ENCODE results near the gene NAALADL2.
"Not testable (repeated sequence)": the region's sequence is repeated elsewhere in the genome, so short reads cannot be mapped to it uniquely, and the experiment has no call there.

NAALADL2 gene

GRCh38 chr3:175131866-175132265 lies 272.7 kb downstream of the NAALADL2 start:
- not testable (repeated sequence) for DNase-seq (ENCODE audit: low read depth)

- not testable (repeated sequence) for DNase-seq (ENCODE audit: low read depth)
Measured at GRCh38 chr3:175132706-175133105, 273.6 kb downstream of the NAALADL2 start.

GRCh38 chr3:175144368-175144767 lies 285.2 kb downstream of the NAALADL2 start:
- DNase-seq (ENCODE audit: low read depth): no peak

- no peak for DNase-seq (ENCODE audit: low read depth)
Measured at GRCh38 chr3:175146258-175146657, 287.1 kb downstream of the NAALADL2 start.

GRCh38 chr3:175149675-175150074 lies 290.5 kb downstream of the NAALADL2 start:
- DNase-seq (ENCODE audit: low read depth): no peak

- no peak for DNase-seq (ENCODE audit: low read depth)
Measured at GRCh38 chr3:175150812-175151401, 291.8 kb downstream of the NAALADL2 start.

GRCh38 chr3:175153595-175153994 lies 294.5 kb downstream of the NAALADL2 start:
- no peak for DNase-seq (ENCODE audit: low read depth)

- no peak for DNase-seq (ENCODE audit: low read depth)
Measured at GRCh38 chr3:175155172-175155571, 296.0 kb downstream of the NAALADL2 start.

- no peak for DNase-seq (ENCODE audit: low read depth)
Measured at GRCh38 chr3:175159202-175159601, 300.1 kb downstream of the NAALADL2 start.

DNA sequence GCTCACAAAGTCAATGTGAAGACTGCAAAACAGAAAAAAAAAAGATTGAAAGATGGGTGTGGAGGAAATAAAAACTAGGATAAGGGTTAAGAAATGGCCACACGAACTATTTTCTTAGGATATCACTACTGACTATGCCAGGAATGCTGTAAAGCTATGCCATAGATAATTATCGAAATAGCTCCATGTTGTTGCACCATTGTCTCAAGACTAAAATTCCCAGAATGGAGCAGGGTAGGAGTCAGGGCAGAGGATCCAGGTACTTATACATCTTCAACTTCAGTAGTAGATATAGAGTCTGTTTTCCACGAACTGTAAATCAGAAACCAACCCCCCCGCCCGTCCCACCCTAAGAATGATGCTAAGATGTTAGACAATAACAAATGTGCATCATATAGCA lies 302.2 kb downstream of the NAALADL2 start:
- DNase-seq (ENCODE audit: low read depth): no peak

DNA sequence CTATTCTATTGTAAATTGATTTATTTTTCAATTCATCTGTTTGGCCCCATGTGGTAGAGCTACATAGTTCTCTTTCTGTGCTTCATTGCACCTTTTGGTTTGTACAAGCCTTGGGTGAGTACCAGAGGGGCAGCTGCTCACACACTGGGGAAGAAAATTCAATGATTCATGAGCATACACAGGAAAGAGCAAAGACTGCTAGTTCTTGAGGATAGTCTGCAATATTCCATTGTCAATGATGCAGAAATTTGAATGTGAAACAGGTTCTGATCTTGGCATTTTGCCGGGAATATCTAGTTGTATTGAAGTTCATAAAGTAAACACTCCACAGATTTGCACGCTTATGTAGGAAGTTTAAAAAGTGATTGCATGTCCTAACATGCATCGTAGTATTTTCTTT lies 304.6 kb downstream of the NAALADL2 start:
- DNase-seq (ENCODE audit: low read depth): no peak

DNA sequence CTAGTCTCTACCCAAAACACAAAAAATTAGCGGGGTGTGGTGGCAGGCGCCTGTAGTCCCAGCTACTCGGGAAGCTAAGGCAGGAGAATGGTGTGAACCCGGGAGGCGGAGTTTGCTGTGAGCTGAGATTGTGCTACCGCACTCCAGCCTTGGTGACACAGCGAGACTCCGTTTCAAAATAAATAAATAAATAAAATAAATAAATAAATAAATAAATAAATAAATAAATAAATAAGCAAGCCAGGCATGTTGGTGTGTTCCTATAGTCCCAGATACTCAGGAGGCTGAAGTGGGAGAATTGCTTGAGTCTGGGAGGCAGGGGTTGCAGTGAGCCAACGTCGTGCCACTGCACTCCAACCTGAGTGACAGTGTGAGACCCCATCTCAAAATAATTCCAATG lies 314.0 kb downstream of the NAALADL2 start:
- DNase-seq (ENCODE audit: low read depth): not testable (repeated sequence)

DNA sequence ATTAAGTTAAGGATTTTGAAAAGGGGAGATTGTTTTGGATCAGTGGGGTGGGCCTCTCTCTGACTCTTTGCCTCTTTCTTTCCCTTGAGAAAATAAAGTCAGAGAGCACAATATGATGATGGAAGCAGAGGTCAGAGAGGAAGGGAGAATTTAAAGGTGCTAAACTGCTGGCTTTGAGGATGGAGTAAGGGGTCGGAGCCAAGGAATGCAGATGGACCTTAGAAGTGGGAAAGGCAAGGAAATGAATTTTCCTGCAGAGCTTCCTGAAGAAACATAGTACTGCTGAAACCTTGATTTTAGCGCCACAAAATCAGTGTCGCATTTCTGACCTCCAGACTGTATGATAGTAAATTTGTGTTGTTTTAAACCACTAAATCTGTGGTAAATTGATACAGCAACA lies 317.4 kb downstream of the NAALADL2 start:
- no peak for DNase-seq (ENCODE audit: low read depth)

DNA sequence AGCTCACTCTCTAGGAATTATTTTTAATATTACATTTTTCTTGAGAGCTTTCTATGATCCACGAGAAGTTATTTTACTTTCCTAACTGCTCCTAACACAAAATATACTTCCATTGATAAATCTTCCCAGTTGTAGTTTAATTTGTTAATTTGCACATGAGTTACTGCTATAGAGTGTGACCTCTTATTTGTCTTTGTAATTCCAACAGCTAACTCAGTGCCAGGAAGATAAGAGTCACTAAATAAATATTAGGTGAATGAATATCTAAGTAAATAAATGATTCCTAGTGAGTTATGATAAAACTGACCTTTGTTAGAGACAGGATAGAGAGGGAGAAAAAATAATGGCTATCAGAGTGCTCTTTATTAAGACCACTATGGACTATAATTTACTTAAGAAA lies 319.9 kb downstream of the NAALADL2 start:
- no peak for DNase-seq (ENCODE audit: low read depth)

DNA sequence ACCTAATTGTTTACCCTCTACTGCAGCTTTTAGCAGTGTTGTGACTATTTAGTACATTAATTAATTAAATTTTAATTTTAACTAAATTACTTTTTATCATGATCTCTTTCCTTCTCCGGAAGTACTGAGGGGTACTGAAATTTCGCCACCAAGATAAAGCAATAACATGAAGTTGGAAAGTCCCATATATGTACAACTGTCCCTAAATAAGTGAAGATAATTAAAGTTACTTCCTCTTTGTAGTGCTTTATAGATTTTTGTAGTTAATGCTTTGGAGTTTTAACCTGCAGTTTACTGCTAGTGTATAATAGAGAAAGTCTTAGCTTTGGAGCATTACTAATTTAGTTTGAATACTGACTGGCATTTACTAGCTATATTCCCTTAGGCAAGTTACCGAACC lies 325.3 kb downstream of the NAALADL2 start:
- no peak for DNase-seq (ENCODE audit: low read depth)

GRCh38 chr3:175185903-175186302 lies 326.8 kb downstream of the NAALADL2 start:
- no peak for DNase-seq (ENCODE audit: low read depth)

DNA sequence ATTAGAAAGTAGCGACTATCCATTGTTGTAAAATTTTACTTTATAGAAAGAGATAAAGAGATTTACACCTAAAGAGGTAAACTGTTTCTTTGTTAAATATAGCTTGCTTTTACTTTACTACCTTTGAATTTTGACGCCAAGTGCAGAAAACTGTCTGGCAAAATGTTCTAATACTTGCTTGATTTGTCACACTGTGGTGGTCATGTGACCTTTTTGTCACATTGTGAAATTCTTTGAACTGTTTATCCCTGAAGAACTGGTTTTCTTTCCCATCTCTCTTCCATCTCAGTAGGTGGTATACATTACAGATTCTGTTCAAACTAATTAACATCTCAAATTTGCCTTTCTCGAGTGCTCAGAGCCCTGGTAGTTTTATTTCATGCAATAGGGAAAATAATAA lies 327.4 kb downstream of the NAALADL2 start:
- no peak for DNase-seq (ENCODE audit: low read depth)

DNA sequence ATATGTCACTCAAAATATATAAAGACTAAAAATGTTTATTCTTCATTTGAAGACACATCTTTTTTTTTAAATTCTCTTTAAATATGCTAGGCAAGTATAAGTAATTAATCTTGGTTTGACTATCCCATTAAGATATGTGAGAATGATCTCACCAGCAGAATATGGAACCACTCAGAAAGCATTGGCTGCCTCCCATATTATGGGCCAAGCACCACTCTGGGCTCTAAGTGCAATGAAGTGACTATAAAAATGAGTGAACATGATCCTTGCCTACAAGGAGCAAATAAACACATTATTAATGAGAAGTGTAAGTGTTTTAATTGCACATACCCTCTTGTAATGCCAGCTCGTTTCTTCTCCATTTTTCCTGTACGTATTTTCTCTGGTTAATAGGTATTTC lies 328.5 kb downstream of the NAALADL2 start:
- DNase-seq (ENCODE audit: low read depth): no peak

GRCh38 chr3:175192536-175192935 lies 333.4 kb downstream of the NAALADL2 start:
- no peak for DNase-seq (ENCODE audit: low read depth)

GRCh38 chr3:175193815-175194518 lies 334.8 kb downstream of the NAALADL2 start:
- no peak for DNase-seq (ENCODE audit: low read depth)

- DNase-seq (ENCODE audit: low read depth): no peak
Measured at GRCh38 chr3:175198991-175199783, 340.1 kb downstream of the NAALADL2 start.

DNA sequence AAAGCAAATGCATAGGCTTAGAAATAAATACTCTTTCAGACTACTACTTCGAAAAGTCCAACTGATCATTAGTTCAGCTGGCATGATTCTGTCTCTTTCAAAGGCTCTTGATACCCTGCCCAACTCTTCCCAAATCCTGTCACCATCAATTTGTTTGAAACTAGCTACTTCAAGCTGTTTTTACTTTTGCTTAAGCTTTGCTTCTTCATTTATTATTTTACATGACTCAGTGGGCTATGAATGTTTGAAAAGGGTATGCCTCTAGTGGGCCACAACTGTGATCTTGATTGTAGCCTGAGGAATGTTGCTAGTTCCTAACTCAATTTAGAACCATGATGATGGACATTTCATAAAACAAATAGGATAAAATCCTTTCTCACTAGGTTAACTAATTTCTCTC lies 340.8 kb downstream of the NAALADL2 start:
- DNase-seq (ENCODE audit: low read depth): no peak
